HT1080 (cell line): ENCODE measurements around the gene INPP5A. TPM values are rescaled to one million over a fixed set of nuclear protein-coding genes. Genes with fewer than 3 reads are reported as not detected.
"Not testable (repeated sequence)": the region's sequence is repeated elsewhere in the genome, so short reads cannot be mapped to it uniquely, and the experiment has no call there.

Source experiments
- DNase-seq: peaks from one replicate; pipeline ENCODE4 v3.0.0-alpha.2; 2015; ENCODE audit warnings: low read depth
- total RNA-seq: library from RNA; depleted of rRNA; stranded (reverse); fragments of >200 nt; shearing (Covaris generic); gene quantifications from 2 replicates; pipeline ENCODE4 v1.2.3, GENCODE V29; 2014

Gene INPP5A
- total RNA-seq, 1 experiment from 2014 or later: 34.4 TPM

DNA sequence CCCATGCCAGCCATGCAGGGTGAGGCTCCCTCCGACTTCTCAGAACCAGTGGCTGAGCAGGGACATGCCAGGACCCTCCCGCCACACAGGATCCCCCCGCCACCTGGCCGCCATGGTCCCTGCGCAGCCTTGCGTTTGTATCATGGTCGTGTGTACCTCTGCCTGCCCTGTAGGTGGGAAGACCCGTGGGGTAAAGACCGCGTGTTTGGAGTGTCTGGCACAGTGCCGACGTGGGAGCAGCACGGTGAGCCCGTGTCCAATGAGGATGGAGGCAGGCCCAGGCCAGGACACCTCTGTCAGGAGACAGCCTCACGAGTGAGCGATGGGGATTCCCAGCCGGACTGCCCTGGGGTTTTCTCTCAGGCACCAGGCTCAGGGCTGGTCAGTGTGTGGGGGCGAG lies 216.5 kb downstream of the INPP5A start:
- DNase-seq: no peak

DNA sequence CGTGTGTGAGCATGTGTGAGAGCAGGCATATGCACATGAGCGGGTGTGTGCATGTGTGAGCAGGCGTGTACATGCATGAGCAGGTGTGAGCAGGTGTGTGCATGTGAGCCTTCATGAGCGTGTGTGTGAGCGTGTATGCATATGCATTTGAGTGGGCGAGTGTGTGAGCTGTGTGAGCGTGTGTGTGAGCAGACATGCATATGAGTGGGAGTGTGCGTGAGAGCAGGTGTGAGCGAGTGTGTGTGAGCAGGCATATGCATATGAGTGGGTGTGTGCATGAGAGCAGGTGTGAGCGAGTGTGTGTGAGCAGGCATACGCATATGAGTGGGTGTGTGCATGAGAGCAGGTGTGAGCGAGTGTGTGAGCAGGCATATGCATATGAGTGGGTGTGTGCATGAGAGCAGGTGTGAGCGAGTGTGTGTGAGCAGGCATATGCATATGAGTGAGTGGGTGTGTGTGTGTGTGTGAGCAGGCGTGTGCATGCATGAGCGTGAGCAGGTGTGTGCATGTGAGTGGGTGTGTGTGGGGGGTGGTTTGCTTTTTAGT lies 217.7 kb downstream of the INPP5A start:
- DNase-seq: no peak

DNA sequence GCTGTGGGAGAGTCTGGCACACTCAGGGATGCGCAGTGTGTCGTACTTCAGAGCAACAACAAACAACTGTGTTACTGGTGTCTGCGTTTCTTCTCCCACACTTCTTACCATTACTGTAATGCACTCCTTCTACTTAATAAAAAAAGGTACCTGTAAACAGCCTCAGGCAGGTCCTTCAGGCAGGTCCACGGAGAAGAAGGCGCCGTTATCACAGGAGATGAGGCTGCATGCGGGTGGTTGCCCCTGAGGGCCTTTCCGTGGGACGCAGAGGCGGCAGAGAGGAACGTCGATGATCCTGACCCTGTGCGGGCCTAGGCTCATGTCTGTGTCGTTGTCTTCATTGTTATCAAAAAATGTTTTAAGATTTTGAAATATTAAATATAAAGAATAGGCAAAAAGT lies 219.0 kb downstream of the INPP5A start:
- DNase-seq: no peak

DNA sequence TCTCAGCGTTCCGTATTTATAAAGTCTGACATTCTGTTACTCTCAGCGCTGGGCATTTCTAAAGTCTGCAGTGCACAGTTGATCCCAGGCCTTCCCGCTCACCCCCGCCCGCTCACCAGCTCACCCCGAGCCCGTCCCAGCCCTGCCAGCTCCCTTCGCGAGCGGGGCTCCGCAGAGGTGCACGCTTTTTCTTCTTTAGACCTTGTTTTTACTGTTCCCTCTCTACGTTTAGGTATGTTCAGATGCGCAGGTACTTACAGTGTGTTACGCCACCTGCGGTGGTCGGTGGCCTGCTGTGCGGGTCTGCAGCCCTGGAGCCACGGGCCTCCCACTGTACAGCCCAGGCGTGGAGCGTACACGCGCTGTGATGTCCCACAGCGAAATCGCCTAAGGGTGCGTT lies 219.6 kb downstream of the INPP5A start:
- no peak for DNase-seq

DNA sequence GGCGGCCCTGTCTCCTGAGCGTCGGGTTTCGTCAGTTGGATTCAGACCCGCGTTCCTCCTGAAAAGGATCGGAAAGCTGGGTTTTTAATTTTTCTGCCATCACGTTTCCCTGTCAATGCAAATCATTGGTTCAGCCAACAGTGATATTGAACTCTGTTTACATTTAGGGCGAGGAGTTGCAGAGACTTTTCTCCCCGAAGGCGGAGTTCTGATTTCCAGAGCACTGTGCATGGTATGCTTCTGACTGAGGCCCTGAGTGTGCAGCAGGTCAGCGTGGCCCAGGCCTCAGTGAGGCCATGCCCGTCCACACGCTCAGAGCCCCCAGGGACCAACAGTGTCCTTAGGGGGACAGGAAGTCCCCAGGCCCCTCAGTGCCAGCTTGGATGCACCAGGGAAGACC lies 221.3 kb downstream of the INPP5A start:
- no peak for DNase-seq

DNA sequence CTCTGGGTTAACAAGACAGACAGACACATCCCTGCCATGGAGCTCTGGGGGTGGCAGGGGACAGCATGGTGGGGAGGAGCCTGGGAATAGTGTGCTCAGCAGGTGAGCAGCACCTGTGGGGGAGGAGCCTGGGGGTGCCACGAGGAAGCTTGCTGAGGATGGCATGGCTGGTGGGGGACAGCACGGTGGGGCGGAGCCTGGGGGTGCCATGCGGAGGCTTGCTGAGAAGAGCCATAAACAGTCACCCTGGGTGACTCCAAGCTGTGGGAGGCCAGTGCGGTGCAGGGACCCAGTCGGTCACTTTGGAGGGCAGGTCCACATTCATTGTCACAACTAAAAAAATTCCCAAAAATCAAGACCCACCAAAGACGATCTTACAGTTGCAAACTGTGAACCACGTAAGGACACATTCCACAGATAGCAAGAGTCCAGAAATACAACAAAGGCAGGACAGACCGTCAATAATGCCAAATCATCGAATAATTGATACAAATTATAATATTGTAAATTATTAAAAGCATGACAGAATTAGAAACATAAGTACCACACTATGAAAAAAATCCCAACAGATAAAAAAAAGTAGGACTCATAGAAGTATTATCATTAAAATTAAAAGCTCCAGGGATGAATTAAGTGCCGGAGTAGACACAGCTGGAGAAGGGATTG lies 223.9 kb downstream of the INPP5A start:
- no peak for DNase-seq

DNA sequence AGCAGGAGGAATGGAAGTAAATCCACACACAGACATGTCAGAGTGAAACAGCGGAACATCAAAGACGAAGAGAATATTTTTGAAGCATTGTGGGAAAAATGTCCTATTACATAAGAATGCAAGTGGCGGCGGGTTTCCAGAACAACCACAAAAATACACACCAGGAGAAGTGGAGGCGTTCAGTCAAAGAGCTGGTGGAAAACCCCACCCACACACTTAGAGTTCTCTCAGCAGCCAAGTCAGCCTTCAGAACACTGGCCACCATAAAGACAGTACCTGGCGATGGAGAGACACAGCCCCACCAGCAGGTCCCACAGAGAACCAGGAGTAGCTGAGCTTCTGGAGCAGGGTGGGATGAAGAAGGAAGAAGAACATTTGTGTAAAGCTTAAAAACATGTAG lies 224.7 kb downstream of the INPP5A start:
- DNase-seq: no peak

DNA sequence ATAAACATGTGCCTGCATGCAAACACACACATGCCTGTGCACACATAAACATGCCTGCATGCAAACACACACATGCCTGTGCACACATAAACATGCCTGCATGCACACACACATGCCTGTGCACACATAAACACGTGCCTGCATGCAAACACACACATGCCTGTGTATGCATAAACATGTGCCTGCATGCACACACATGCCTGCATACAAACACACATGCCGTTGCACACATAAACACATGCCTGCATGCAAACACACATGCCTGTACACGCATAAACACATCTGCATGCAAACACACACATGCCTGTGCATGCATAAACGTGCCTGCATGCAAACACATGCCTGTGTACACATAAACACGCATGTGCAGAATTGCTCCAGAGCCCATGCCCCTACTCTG lies 226.0 kb downstream of the INPP5A start:
- DNase-seq: no peak

DNA sequence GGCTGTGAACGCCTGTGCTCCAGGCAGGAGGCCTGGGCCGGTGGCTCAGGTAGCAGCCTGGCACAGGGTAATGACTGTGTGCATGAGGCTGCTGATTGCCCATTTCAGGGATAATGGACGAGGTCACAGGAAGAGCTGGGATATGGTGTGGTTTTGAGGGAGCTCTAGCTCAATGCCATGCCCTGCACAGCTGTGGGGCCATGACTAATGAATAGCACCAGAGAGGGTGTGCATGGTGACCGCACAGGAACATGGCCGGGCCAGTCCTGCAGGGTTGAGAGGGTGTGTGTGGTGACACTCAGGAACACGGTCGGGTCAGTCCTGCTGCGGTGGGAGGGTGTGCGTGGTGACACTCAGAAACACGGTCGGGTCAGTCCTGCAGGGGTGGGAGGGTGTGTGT lies 226.5 kb downstream of the INPP5A start:
- DNase-seq: no peak

DNA sequence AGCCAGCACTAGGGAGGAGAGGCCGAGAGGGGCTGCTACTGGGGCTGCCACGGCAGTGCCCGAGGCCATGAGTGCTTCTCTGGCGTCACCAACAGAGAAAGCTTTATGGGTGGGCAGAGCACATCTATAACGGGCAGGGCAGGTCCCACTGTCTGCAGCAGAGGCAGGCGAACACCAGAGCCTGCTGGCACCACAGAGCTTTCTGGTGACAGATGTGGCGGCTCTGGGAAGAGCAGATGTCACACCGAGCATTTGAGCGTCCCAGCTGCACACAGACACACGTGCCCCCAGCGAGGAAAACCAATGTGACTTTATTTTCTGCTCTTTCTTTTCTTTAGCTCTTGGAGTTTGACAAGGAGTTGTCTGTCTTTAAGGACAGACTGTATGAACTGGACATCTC lies 227.8 kb downstream of the INPP5A start:
- no peak for DNase-seq

DNA sequence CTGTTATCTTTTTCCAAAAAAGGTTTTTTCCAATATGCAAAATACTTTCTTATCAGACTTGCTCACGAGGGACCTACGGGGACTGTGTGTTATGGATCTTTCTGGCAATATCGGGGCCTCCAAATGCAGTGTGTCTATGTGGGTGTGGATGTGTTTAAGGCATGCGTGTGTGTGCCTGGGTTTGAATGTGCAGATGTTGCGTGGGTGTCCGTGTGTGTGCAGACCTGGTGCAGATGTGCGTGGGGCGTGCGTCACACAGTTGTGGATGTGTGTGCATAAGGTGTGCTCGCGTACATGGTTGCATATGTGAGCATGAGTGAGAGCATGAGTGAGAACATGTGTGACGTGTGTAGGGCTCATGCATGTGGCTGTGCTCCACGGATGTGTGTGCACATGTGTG lies 228.7 kb downstream of the INPP5A start:
- DNase-seq: no peak

DNA sequence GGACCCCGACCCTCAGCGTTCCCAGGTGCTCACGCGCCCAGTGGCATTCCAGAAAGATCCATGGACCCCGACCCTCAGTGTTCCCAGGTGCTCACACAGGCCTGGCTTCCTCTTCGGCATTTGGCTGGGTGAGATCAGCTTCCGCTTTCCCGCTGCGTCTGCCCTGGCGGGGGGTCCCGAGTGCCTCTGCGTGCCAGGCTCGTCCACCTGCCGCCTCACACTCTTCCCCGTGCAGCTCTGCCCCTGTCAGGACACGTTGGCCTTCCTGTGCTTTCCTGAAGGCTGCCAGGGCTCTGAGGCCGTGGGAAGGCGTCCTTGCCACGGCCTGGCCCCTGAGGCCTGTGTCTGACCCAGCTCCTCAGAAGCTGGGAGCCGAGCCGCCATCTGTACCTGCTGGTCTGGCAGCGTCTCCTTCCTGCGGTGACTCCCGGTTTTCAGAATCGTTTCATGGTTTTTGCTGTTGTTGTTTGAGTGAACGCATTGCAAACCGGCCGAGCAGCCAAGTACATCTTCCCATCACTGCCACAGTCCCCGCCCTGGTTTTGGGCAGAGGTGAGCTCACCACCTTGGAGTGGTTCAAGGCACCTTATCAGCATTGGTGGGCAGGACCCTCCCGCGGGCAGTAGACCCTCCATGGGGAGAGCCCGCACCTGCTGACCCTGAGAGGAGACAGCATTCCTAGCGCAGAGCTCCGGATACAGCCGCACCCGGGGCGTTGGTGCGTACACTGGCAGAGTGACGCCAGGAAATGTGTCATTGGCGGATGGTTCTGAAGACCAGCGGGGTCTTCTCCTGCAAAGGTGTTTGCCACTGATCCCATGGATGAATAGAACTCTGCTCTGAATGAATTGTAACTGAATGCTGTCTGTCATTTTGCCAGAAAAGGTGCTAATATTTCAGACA lies 231.0 kb downstream of the INPP5A start:
- DNase-seq: no peak

DNA sequence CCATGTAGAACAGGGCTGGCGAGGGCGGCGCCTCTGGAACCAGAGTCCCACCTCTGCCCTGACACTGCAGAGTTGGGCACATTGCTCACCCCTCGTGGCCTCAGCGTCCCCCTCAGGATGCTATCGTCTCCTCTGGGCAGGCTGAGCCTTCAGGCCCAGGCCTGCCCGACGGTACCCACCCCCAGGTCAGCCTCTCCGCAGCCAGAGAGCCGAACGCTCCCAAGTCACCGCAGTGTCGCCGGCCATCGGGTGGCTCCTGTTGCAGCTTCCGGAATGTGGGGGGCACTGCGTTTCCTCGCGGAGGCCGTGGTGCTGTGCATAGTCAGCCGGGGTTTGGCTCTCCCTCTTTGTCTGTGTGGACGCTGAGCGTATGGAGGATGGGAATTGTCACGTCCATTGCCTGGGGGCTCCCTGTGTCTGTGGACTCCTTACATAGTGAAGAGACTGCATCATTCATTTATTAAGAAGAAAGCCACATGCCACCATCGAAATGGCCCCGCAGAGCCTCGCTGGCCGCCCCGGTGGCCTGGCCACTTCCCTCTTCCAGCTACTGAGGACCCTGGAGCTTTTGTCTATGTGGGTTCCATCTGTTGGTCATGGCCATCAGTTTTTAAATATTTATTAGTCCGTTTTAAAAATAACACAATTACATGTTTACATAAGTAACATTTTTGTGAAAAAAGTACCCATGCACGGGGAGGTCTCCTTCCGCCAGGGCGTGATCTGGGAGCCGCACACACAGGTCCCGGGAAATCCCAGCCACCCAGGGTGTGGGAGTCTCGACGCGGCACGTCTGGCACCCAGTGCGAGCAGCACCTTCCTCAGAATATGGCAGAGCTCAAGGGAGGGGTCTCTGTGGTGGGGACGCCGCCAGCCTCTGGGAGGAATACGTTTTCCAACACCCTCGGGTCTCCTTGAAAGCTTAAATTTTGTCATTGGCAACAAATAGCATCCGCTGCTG lies 232.8 kb downstream of the INPP5A start:
- no peak for DNase-seq

DNA sequence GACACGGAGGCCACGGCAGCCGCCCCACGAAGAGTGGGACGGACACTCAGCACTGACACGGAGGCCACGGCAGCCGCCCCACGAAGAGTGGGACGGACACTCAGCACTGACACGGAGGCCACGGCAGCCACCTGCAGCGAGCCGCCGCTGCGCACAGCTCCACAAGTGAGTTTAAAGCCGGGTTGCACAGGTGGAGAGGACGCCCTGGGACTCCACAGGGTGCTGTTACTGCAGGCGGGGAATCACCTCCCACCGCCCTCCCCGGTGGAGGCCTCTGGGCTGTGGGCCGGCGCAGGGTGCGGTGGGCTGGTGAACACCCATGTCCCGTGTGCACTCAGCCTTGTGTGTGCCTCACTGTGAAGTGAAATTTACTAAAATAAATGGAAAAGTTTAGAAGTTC lies 235.2 kb downstream of the INPP5A start:
- DNase-seq: not testable (repeated sequence)

DNA sequence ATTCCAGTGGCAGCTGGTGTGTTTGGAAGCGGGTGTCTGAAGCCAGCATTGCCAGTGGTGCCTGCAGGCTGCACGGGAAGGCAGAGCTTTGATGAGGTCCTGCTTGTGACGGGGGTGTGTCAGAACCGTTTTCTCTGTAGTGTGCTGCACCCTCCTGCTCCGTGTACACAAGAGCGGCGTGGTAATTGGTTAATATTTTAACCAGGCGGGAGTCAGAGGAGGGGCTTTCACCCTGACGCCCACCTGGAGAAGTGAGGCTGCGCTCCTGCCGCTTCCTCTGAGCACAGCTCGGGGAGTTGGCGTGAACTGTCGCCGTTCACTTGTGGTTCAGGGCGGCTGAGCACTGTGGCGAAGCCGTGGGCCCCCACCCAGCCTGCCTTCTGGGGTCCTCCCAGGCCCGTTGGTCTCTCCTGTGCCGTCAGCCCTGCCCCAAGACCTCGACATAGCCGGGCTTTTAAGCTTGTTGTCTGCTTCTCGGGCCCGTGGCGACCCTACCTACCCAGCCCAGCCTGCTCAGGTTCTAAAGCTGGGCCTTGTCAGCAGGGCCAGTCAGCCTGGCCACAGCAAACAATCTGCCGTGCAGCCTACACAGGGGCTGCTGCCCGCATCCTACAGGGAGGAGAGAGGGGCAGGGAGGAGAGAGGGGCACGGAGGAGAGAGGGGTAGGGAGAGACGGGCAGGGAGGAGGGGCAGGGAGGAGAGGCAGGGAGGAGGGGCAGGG lies 236.8 kb downstream of the INPP5A start:
- no peak for DNase-seq

DNA sequence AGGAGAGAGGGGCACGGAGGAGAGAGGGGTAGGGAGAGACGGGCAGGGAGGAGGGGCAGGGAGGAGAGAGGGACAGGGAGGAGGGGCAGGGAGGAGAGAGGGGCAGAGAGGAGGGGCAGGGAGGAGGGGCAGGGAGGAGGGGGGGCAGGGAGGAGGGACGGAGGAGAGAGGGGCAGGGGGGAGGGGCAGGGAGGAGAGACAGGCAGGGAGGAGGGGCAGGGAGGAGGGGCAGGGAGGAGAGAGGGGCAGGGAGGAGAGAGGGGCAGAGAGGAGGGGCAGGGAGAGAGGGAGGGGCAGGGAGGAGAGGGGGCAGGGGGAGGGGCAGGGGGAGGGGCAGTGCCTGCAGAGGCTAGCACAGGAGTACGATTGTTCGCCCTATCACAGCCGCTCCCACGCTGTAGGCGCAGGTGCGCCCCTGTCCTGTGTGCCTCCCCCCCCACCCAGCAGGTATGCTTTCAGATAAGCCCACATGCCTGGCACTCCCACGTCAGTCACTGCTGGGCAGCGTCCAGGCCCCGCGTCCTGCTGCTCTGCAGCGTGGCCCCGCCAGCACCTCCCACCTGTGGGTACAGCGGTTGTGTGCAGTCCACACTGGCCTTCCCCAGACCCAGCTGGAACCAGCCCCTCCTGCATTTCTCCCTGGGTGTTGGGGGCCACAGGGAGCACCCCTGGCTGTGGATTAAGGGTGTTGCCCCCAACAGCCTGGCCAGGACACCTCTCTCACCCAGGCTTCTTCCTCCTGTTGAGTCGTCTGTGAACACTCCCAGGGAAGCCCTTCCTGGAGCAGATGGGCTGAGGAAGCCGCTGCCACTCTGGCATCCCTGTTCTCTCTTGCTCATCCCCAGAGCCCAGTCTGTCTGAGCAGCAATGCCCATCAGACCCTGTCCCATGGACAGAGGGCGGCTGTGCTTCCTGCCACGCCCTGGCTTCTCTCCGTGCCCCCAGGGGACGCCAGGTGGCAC lies 237.6 kb downstream of the INPP5A start:
- no peak for DNase-seq

DNA sequence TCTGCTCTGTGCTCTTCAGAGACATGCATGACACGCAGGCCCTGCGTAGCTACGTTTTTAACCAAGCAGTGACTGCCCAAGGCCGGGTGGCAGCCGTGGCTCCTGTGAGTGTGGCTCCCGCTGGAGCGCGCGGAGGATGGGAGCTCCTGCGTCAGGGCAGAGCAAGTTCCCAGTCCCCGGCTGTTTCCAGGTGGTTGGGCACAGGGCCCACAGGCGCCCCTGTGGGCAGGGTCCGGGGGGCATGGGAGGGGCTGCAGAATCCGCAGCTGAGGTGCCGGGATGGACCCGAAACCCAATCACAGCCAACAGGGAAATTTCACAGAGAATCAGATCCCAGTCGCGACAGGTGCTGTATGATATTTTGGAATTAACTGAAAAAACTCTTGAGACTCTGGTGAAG lies 238.6 kb downstream of the INPP5A start:
- DNase-seq: no peak

DNA sequence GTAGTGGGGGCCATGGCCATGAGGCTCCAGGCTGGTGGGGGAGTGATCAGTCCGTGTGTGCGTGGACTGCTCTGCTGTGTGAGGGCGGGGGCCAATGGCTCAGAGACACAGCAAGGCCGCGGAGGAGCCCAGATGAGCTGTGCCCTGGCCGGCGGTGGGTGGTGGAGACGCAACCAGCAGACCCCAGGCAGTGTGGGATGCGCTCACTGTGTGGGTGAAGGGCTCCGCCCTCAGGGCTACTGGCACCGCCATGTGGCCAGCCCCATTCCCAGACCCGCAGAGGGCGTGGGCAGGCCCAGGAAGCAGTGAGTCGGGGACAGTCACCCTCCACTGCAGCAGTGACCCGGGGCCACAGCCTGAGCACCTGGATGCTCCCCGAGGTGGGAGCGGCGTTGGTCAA lies 239.2 kb downstream of the INPP5A start:
- no peak for DNase-seq

DNA sequence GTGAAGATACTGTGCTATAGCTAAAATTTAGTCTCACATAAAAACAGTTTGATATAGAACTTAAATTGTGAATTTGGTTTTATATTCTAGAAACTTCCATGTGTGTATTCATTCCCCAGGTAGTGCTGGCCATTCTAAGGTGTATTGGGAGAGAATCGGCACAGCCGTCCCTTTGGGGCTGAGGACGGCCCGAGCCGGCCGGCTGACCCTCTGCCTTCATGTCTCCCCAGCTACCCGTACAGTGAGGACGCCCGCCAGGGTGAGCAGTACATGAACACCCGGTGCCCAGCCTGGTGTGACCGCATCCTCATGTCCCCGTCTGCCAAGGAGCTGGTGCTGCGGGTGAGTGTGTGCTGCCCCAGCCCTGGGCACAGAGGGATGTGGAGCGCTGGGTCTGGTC lies 239.9 kb downstream of the INPP5A start:
- DNase-seq: no peak
